Hematopoietic multipotent progenitor cell treated with erythropoietin and hydrocortisone succinate and interleukin-3 and kit ligand, for 15 days (in vitro differentiated cells): ENCODE data around the gene TDRD3.

Experiments used
- DNase-seq: peaks from one replicate; pipeline ENCODE4 v3.0.0-alpha.2; 2015; ENCODE audit warnings: low spot score

The TDRD3 gene

GRCh38 chr13:60454425-60454824 is 57.4 kb downstream of the TDRD3 start:
- DNase-seq, result no peak

- DNase-seq, result no peak
Measured at GRCh38 chr13:60463787-60464186, 66.8 kb downstream of the TDRD3 start.

- no peak for DNase-seq
Measured at GRCh38 chr13:60467098-60467497, 70.1 kb downstream of the TDRD3 start.

- no peak for DNase-seq
Measured at GRCh38 chr13:60479273-60479672, 82.3 kb downstream of the TDRD3 start.

GRCh38 chr13:60482012-60482411 is 85.0 kb downstream of the TDRD3 start:
- DNase-seq, result no peak

- DNase-seq, result no peak
Measured at GRCh38 chr13:60484865-60485264, 87.8 kb downstream of the TDRD3 start.

- DNase-seq, result no peak
Measured at GRCh38 chr13:60491531-60491930, 94.5 kb downstream of the TDRD3 start.

GRCh38 chr13:60492187-60492586 is 95.2 kb downstream of the TDRD3 start:
- DNase-seq, result no peak

GRCh38 chr13:60494296-60494695 is 97.3 kb downstream of the TDRD3 start:
- no peak for DNase-seq

- DNase-seq, result no peak
Measured at GRCh38 chr13:60501236-60501635, 104.2 kb downstream of the TDRD3 start.

- DNase-seq, result no peak
Measured at GRCh38 chr13:60509601-60510386, 112.8 kb downstream of the TDRD3 start.

GRCh38 chr13:60511637-60512036 is 114.6 kb downstream of the TDRD3 start:
- no peak for DNase-seq

- no peak for DNase-seq
Measured at GRCh38 chr13:60514891-60515290, 117.9 kb downstream of the TDRD3 start.

- no peak for DNase-seq
Measured at GRCh38 chr13:60519496-60519895, 122.5 kb downstream of the TDRD3 start.

- DNase-seq, result no peak
Measured at GRCh38 chr13:60520902-60521569, 124.0 kb downstream of the TDRD3 start.

GRCh38 chr13:60538566-60538965 is 141.5 kb downstream of the TDRD3 start:
- DNase-seq, result no peak

GRCh38 chr13:60540276-60540675 is 143.3 kb downstream of the TDRD3 start:
- DNase-seq, result no peak

- no peak for DNase-seq
Measured at GRCh38 chr13:60562096-60562780, 165.2 kb downstream of the TDRD3 start.

- DNase-seq, result no peak
Measured at GRCh38 chr13:60571571-60571970, 174.6 kb downstream of the TDRD3 start.

GRCh38 chr13:60572003-60572798 is 175.2 kb downstream of the TDRD3 start:
- DNase-seq, result no peak

- DNase-seq, result no peak
Measured at GRCh38 chr13:60572855-60573254, 175.8 kb downstream of the TDRD3 start.

- no peak for DNase-seq
Measured at GRCh38 chr13:60574735-60575134, 177.7 kb downstream of the TDRD3 start.
